KMS-11 (cell line): Measurements from ENCODE around the gene ZNF469.
"Not testable (repeated sequence)": the region's sequence is repeated elsewhere in the genome, so short reads cannot be mapped to it uniquely, and the experiment has no call there.

Source experiments
- H2AFZ ChIP-seq: fragments of 200-600 bp; sonication (generic); 2 replicates; pipeline ENCODE4 v1.6.1; 2016; ENCODE audit warnings: antibody characterized with exemption, mixed run types, low read depth
- H3K27ac ChIP-seq: fragments of 200-600 bp; sonication (generic); 2 replicates; pipeline ENCODE4 v1.6.1; 2016; ENCODE audit warnings: mild to moderate bottlenecking, mixed run types
- H3K27me3 ChIP-seq: fragments of 200-600 bp; sonication (generic); 2 replicates; pipeline ENCODE4 v1.6.1; 2017; ENCODE audit warnings: mild to moderate bottlenecking, low read depth, mixed run types, moderate library complexity; ENCODE audit not compliant: insufficient read depth
- H3K36me3 ChIP-seq: fragments of 200-600 bp; sonication (generic); 2 replicates; pipeline ENCODE4 v1.6.1; 2017; ENCODE audit warnings: mild to moderate bottlenecking, mixed run types; ENCODE audit not compliant: insufficient read depth
- H3K4me1 ChIP-seq: fragments of 200-600 bp; sonication (generic); 2 replicates; pipeline ENCODE4 v1.6.1; 2016; ENCODE audit warnings: mild to moderate bottlenecking, low read depth, mixed run types; ENCODE audit not compliant: poor library complexity, severe bottlenecking
- H3K4me2 ChIP-seq: fragments of 200-600 bp; sonication (generic); 2 replicates; pipeline ENCODE4 v1.7.0; 2016; ENCODE audit warnings: mild to moderate bottlenecking, mixed run types
- H3K4me3 ChIP-seq: fragments of 200-600 bp; sonication (generic); IDR thresholded peaks from 2 replicates; pipeline ENCODE4 v1.6.1; 2017; ENCODE audit warnings: low read depth, low read length, mixed read lengths; ENCODE audit not compliant: insufficient read depth
- H3K79me2 ChIP-seq: fragments of 200-600 bp; sonication (generic); 2 replicates; pipeline ENCODE4 v1.6.1; 2016; ENCODE audit warnings: low read depth, mixed run types; ENCODE audit not compliant: insufficient read depth
- H3K9ac ChIP-seq: fragments of 200-600 bp; sonication (generic); 2 replicates; pipeline ENCODE4 v1.6.1; 2016; ENCODE audit warnings: mild to moderate bottlenecking, mixed run types
- H4K20me1 ChIP-seq: fragments of 200-600 bp; sonication (generic); 2 replicates; pipeline ENCODE4 v1.6.1; 2016; ENCODE audit warnings: mild to moderate bottlenecking, mixed run types; ENCODE audit not compliant: insufficient read depth
- CTCF ChIP-seq: fragments of 200-600 bp; sonication (generic); conservative IDR thresholded peaks from 2 replicates; pipeline ENCODE4 v1.6.1; 2017; ENCODE audit warnings: low read depth, mild to moderate bottlenecking, antibody characterized with exemption, low read length, moderate library complexity, mixed read lengths

ZNF469 gene

DNA sequence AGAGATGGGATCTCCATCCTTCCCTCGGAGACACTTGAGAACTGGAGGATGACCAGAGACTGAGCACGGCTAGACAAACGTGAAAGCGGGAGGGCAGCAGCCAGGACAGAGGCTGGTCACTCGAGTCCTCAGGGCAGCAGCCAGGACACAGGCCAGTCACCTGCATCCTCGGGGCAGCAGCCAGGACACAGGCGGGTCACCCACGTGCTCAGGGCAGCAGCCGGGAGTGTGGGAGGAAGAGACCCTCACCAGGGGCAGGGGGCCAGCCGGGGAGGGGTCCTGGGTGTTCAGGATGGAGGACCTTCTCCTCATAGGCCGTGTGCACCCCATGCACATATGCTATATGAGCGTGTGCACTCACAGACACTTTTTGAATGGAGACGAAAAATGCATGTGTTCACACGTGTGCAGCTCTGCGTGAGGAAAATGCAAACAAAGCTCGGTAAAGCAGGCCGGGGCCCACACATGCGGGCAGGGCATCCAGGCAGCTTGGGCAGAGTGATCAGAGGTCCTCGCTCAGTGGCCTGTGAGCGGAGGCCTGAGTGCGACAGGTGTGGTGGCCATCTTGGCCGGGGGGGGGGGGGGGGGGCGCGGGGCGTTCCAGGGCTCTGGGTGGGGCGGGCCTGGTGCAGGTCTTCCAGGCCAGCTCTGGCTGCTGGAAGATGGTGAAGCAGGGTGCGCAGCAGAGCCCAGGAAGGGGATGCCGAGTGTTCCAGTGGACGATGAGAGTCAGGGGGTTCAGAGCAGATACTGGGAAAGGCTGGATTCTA is 26.7 kb downstream of the ZNF469 start:
- no peak for TF ChIP-seq CTCF
- Histone ChIP-seq H3K79me2 (no peaks in the 10 kb centered on the region), H4K20me1 (no peaks in the 10 kb centered on the region), H2AFZ (no peak overlapping the region), H3K27ac (no peak overlapping the region), H3K9ac (no peak overlapping the region), H3K4me3 (no peak overlapping the region), H3K4me1 (no peaks in the 10 kb centered on the region), H3K36me3 (no peaks in the 10 kb centered on the region), H3K27me3 (peaks cover 72% of the 10 kb centered on the region), H3K4me2 (no peak overlapping the region)

DNA sequence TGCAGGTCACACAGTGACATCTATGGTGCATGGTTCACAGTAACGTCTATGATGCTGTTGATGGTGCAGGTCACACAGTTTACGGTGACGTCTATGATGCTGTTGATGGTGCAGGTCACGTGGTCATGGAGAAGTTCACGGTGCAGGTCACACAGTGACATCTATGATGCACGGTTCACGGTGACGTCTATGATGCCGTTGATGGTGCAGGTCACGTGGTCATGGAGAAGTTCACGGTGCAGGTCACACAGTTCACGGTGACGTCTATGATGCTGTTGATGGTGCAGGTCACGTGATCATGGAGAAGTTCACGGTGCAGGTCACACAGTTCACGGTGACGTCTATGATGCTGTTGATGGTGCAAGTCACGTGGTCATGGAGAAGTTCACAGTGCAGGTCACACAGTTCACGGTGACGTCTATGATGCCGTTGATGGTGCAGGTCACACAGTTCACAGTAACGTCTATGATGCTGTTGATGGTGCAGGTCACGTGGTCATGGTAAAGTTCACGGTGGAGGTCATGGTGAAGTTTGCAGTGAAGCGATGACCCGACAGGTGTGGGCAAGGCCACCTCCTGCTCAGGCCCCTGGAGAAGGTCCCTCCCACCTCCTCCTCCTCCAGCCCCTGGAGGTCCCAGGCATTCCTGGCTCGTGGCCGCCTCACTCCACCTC is 27.7 kb downstream of the ZNF469 start:
- H4K20me1 ChIP-seq, result not testable (repeated sequence)

GRCh38 chr16:88411951-88412576 is 29.3 kb downstream of the ZNF469 start:
- no peaks in the 10 kb centered on the region for H4K20me1 ChIP-seq
- no peaks in the 10 kb centered on the region for H3K4me1 ChIP-seq
- no peak overlapping the region for H3K4me2 ChIP-seq
- H3K36me3 ChIP-seq, result no peaks in the 10 kb centered on the region
- peaks cover 72% of the 10 kb centered on the region for H3K27me3 ChIP-seq
- H3K79me2 ChIP-seq, result no peaks in the 10 kb centered on the region
- H3K27ac ChIP-seq, result no peak overlapping the region
- no peak overlapping the region for H2AFZ ChIP-seq
- no peak for TF ChIP-seq CTCF
- H3K4me3 ChIP-seq, result no peak overlapping the region
- no peak overlapping the region for H3K9ac ChIP-seq

More for the DNA sequence above, 27.7 kb downstream of the ZNF469 start:
- H3K27ac ChIP-seq, H3K4me2 ChIP-seq, H3K79me2 ChIP-seq, H3K36me3 ChIP-seq, H3K9ac ChIP-seq, H3K4me1 ChIP-seq, H3K4me3 ChIP-seq, H2AFZ ChIP-seq: not testable (repeated sequence)
- H3K27me3 ChIP-seq, result peaks cover 72% of the 10 kb centered on the region

DNA sequence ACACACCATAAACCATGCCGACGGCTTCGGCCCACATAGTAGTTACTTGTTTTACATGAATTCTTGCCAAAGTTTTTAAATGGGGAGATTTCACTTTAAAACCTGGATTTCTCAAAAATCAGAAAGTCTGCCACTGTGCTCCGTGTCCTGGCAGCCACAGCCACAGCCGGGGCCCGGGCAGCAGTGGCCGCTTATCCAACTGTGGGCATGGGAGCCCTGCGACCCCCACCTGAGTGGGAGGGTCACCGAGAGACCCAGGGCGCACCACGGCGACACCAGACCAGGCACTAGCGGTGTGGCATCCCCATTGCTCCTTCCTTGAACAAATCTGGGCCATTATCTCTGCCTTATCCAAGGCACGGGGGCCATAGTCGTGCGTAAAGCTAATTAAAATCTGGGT is 30.0 kb downstream of the ZNF469 start:
- no peak for TF ChIP-seq CTCF
- Histone ChIP-seq H4K20me1 (no peaks in the 10 kb centered on the region), H3K4me1 (no peaks in the 10 kb centered on the region), H3K4me3 (no peak overlapping the region), H3K27ac (no peak overlapping the region), H3K4me2 (no peak overlapping the region), H3K36me3 (no peaks in the 10 kb centered on the region), H3K27me3 (peaks cover 73% of the 10 kb centered on the region), H3K79me2 (no peaks in the 10 kb centered on the region), H2AFZ (no peak overlapping the region), H3K9ac (no peak overlapping the region)
